Right lobe of liver (tissue), 6 donors: Measurements from ENCODE around the gene IL2RA. TPM values are rescaled to one million over a fixed set of nuclear protein-coding genes. Genes with fewer than 3 reads are reported as not detected.
"Not testable (repeated sequence)": the region's sequence is repeated elsewhere in the genome, so short reads cannot be mapped to it uniquely, and the experiment has no call there.

Source experiments
- ATAC-seq, 4 donors: fragments of 200-7000 bp; cut with Tn5 transposase; one replicate each; pipeline ENCODE4 v1.9.1; 2020; ENCODE audit warnings: mild to moderate bottlenecking in 4 of 4, moderate library complexity in 4 of 4
- DNase-seq, 3 donors: peaks; one replicate each; pipeline ENCODE4 v3.0.0-alpha.2; 2020
- H3K27ac ChIP-seq, 3 donors: fragments of 200-600 bp; one replicate each; pipeline ENCODE4 v1.8.0; 2022
- H3K27me3 ChIP-seq, 2 donors: fragments of 200-600 bp; one replicate each; pipeline ENCODE4 v1.8.0; 2022
- H3K36me3 ChIP-seq, 4 donors: fragments of 200-600 bp; sonication (generic) in 1 of 4; one replicate each; pipeline versions ENCODE4 v1.5.1 to v1.8.0; 2017 to 2022; ENCODE audit warnings: control low read depth in 1 of 4
- H3K4me1 ChIP-seq, 4 donors: fragments of 200-600 bp; sonication (generic) in 1 of 4; one replicate each; pipeline versions ENCODE4 v1.5.1 to v1.8.0; 2017 to 2022; ENCODE audit warnings: control low read depth in 1 of 4
- H3K4me3 ChIP-seq, 3 donors: fragments of 200-600 bp; one replicate each; pipeline ENCODE4 v1.8.0; 2022
- H3K9me3 ChIP-seq, 4 donors: fragments of 200-600 bp; sonication (generic) in 1 of 4; one replicate each; pipeline versions ENCODE4 v1.5.1 to v1.8.0; 2017 to 2022; ENCODE audit warnings: control low read depth in 1 of 4
- CTCF ChIP-seq, 4 donors: fragments of 200-600 bp in 3 of 4; fragments of 450-650 bp in 1 of 4; IDR thresholded peaks; one replicate each; pipeline versions ENCODE4 v1.5.1 to v1.8.0; 2016 to 2022; ENCODE audit warnings: antibody characterized with exemption in 4 of 4, mild to moderate bottlenecking in 2 of 4
- POLR2A ChIP-seq: fragments of 450-650 bp; IDR thresholded peaks from one replicate; pipeline ENCODE4 v1.6.1; 2017; ENCODE audit warnings: antibody characterized with exemption, mild to moderate bottlenecking
- WGBS: methylation state at CpG from one replicate; pipeline ENCODE4 v1.1.6; 2018; ENCODE audit warnings: low coverage, low lambda C conversion rate; ENCODE audit not compliant: insufficient coverage; ENCODE audit errors: missing lambda C conversion rate; 5-methylcytosine and 5-hydroxymethylcytosine counted together
- intact Hi-C, 2 donors: fragments of 100-400 bp; cut with DNase I; formaldehyde crosslinking; loops; one replicate each; pipeline versions ENCODE4 v1.11.2 to v1.14.1; 2022
- total RNA-seq, 6 experiments: library from RNA; depleted of rRNA in 2 of 6; stranded (reverse); fragments of >200 nt in 2 of 6; fragmentation: NEBNext Ultra II Directional in 3 of 6; extraction: Animal tissue kit (Norgen Biotek cat#: 25700) in 3 of 6; gene quantifications; one replicate each; pipeline versions ENCODE4 v1.1.0 to v1.2.4, GENCODE V29; 2016 to 2023
- donor health status: DM: no; HTN: yes; CAD: no.
- donor health status: DM: no; HTN: no; CAD: no.
- donor health status: DM: no; HTN: no; CAD: no.
- donor health status: DM: no; HTN: yes; CAD: no.
- donor health status: DM: no; HTN: yes; CAD: no.

IL2RA gene
- total RNA-seq, 6 experiments from 2014 or later = 0.22 to 3.1 (median 0.97) TPM; not detected in 2

GRCh38 chr10:5964736-5965135, 97.4 kb downstream of the IL2RA start:
- H3K9me3 ChIP-seq = no peaks in the 10 kb centered on the region
- H3K4me1 ChIP-seq = peaks cover 0 to 33% (median 13%) of the 10 kb centered on the region in 4 donors
- ATAC-seq (peak in 1 of 4 donors; percentile 7), DNase-seq (no peak)
- peaks cover 0 to 5% (median 2%) of the 10 kb centered on the region in 4 donors for H3K36me3 ChIP-seq
- H3K27me3 ChIP-seq = no peaks in the 10 kb centered on the region
- peak overlapping the region; percentile 33 to 73 (median 39) for H3K27ac ChIP-seq
- intact Hi-C loops = no loop called here
- no CpG with 5 or more reads among the region's 13 CpGs for WGBS
- no peak overlapping the region for H3K4me3 ChIP-seq
- TF ChIP-seq CTCF (IDR thresholded peaks at IDR 0.05) (no peak), POLR2A (no peak)

- Histone ChIP-seq H3K27me3 (no peaks in the 10 kb centered on the region), H3K9me3 (no peaks in the 10 kb centered on the region), H3K36me3 (peaks cover 0 to 11% (median 7%) of the 10 kb centered on the region in 4 donors), H3K27ac (no peak overlapping the region), H3K4me3 (no peak overlapping the region), H3K4me1 (peaks cover 0 to 25% (median 12%) of the 10 kb centered on the region in 4 donors)
- intact Hi-C loops = no loop called here
- ATAC-seq (no peak), DNase-seq (peak in 2 of 3 donors; percentile 2 to 32)
- WGBS = 85% methylated on average over 9 of the region's 10 CpGs
- TF ChIP-seq POLR2A (no peak), CTCF (IDR thresholded peaks at IDR 0.05) (no peak)
Observed at GRCh38 chr10:5963591-5963990, 98.6 kb downstream of the IL2RA start.

GRCh38 chr10:5963071-5963470, 99.1 kb downstream of the IL2RA start:
- no peak for TF ChIP-seq CTCF (IDR thresholded peaks at IDR 0.05)
- no CpG with 5 or more reads among the region's 7 CpGs for WGBS
- Histone ChIP-seq H3K4me1 (peaks cover 0 to 20% (median 9%) of the 10 kb centered on the region in 4 donors), H3K27ac (no peak overlapping the region), H3K36me3 (peaks cover 0 to 11% (median 7%) of the 10 kb centered on the region in 4 donors), H3K4me3 (no peak overlapping the region), H3K27me3 (no peaks in the 10 kb centered on the region), H3K9me3 (no peaks in the 10 kb centered on the region)
- intact Hi-C loops = no loop called here
- DNase-seq = peak in 2 of 3 donors; percentile 10 to 37
- ATAC-seq = no peak

- 88% methylated on average over 9 of the region's 10 CpGs for WGBS
- Histone ChIP-seq H3K4me1 (peaks cover 0 to 20% (median 9%) of the 10 kb centered on the region in 4 donors), H3K36me3 (peaks cover 0 to 11% (median 9%) of the 10 kb centered on the region in 4 donors)
- H3K9me3 ChIP-seq, H3K4me3 ChIP-seq, H3K27ac ChIP-seq, intact Hi-C loops, H3K27me3 ChIP-seq, ATAC-seq: not testable (repeated sequence)
- DNase-seq = peak in 2 of 3 donors; percentile 11 to 42
Observed at GRCh38 chr10:5962358-5962940, 99.7 kb downstream of the IL2RA start.

GRCh38 chr10:5961405-5962100, 100.6 kb downstream of the IL2RA start:
- TF ChIP-seq POLR2A (no peak), CTCF (IDR thresholded peaks at IDR 0.05) (no peak)
- no peaks in the 10 kb centered on the region for H3K27me3 ChIP-seq
- ATAC-seq (no peak), DNase-seq (peak in 2 of 3 donors; percentile 10 to 40)
- no peak overlapping the region for H3K27ac ChIP-seq
- peaks cover 0 to 13% (median 9%) of the 10 kb centered on the region in 4 donors for H3K36me3 ChIP-seq
- H3K4me1 ChIP-seq = peaks cover 0 to 20% (median 9%) of the 10 kb centered on the region in 4 donors
- WGBS = 94% methylated on average over 6 of the region's 29 CpGs
- H3K9me3 ChIP-seq = no peaks in the 10 kb centered on the region
- H3K4me3 ChIP-seq = no peak overlapping the region
- intact Hi-C loops = no loop called here

- peak in 1 of 3 donors; percentile 13 for DNase-seq
- H3K9me3 ChIP-seq, H3K4me3 ChIP-seq, intact Hi-C loops, H3K27me3 ChIP-seq, H3K27ac ChIP-seq, ATAC-seq: not testable (repeated sequence)
- peaks cover 0 to 15% (median 7%) of the 10 kb centered on the region in 4 donors for H3K4me1 ChIP-seq
- 94% methylated on average over 7 of the region's 10 CpGs for WGBS
- peaks cover 0 to 19% (median 10%) of the 10 kb centered on the region in 4 donors for H3K36me3 ChIP-seq
Observed at GRCh38 chr10:5960973-5961275, 101.2 kb downstream of the IL2RA start.
